Mucosa of descending colon (tissue), 3 donors: ENCODE data around the gene VWC2. TPM values are rescaled to one million over a fixed set of nuclear protein-coding genes. Genes with fewer than 3 reads are reported as not detected.

Experiments
- ATAC-seq: fragments of 200-7000 bp; cut with Tn5 transposase; one replicate; pipeline ENCODE4 v1.9.1; 2020; ENCODE audit warnings: mild to moderate bottlenecking, moderate library complexity
- DNase-seq, 3 donors: peaks; one replicate each; pipeline ENCODE4 v3.0.0-alpha.2; 2020
- H3K36me3 ChIP-seq: fragments of 200-600 bp; one replicate; pipeline ENCODE4 v1.8.0; 2021; ENCODE audit warnings: low read depth, mild to moderate bottlenecking
- H3K4me1 ChIP-seq: fragments of 200-600 bp; one replicate; pipeline ENCODE4 v1.8.0; 2021; ENCODE audit warnings: low read depth, mild to moderate bottlenecking
- H3K4me3 ChIP-seq: fragments of 200-600 bp; one replicate; pipeline ENCODE4 v1.8.0; 2021; ENCODE audit warnings: mild to moderate bottlenecking
- H3K9me3 ChIP-seq: fragments of 200-600 bp; one replicate; pipeline ENCODE4 v1.8.0; 2021; ENCODE audit warnings: mild to moderate bottlenecking
- CTCF ChIP-seq: fragments of 200-600 bp; IDR thresholded peaks from one replicate; pipeline ENCODE4 v1.8.0; 2022; ENCODE audit warnings: antibody characterized with exemption, mild to moderate bottlenecking
- intact Hi-C, 2 donors: fragments of 100-400 bp; cut with DNase I in 1 of 2; cut with micrococcal nuclease in 1 of 2; formaldehyde crosslinking; loops; one replicate each; pipeline versions ENCODE4 v1.11.0 to v1.11.1; 2022; cut with DNase I, micrococcal nuclease
- total RNA-seq, 3 donors: library from RNA; stranded (reverse); fragmentation: NEBNext Ultra II Directional in 2 of 3; extraction: Animal tissue kit (Norgen Biotek cat#: 25700) in 2 of 3; gene quantifications; one replicate each; pipeline versions ENCODE4 v1.2.1 to v1.2.4, GENCODE V29; 2021 to 2023
- donor health status: DM: no; HTN: no; CAD: no; lungs with moderate emphysema.
- donor health status: DM: no; HTN: no; CAD: no.
- donor health status: DM: no; HTN: yes; CAD: no.

Gene VWC2
- total RNA-seq, 3 donors from 2014 or later: 0.06 to 0.17 (median 0.14) TPM

- no peak for ATAC-seq
- intact Hi-C loops: no loop called here
- Histone ChIP-seq H3K4me1 (no peaks in the 10 kb centered on the region), H3K4me3 (no peak overlapping the region), H3K36me3 (no peaks in the 10 kb centered on the region), H3K9me3 (no peaks in the 10 kb centered on the region)
- DNase-seq: no peak
- no peak for TF ChIP-seq CTCF
Measured at GRCh38 chr7:49812534-49812933, 39.1 kb downstream of the VWC2 start.

GRCh38 chr7:49817279-49817678 lies 43.8 kb downstream of the VWC2 start:
- DNase-seq: no peak
- Histone ChIP-seq H3K36me3 (no peaks in the 10 kb centered on the region), H3K4me1 (no peaks in the 10 kb centered on the region), H3K9me3 (no peaks in the 10 kb centered on the region), H3K4me3 (no peak overlapping the region)
- intact Hi-C loops: no loop called here
- no peak for TF ChIP-seq CTCF
- no peak for ATAC-seq

GRCh38 chr7:49821181-49821580 lies 47.7 kb downstream of the VWC2 start:
- no peak for ATAC-seq
- no peak for DNase-seq
- no peak overlapping the region for H3K4me3 ChIP-seq
- intact Hi-C loops: no loop called here
- no peaks in the 10 kb centered on the region for H3K9me3 ChIP-seq
- no peaks in the 10 kb centered on the region for H3K36me3 ChIP-seq
- no peaks in the 10 kb centered on the region for H3K4me1 ChIP-seq
- TF ChIP-seq CTCF: no peak

GRCh38 chr7:49822856-49823255 lies 49.4 kb downstream of the VWC2 start:
- Histone ChIP-seq H3K36me3 (no peaks in the 10 kb centered on the region), H3K4me1 (no peaks in the 10 kb centered on the region), H3K9me3 (no peaks in the 10 kb centered on the region), H3K4me3 (no peak overlapping the region)
- ATAC-seq: no peak
- TF ChIP-seq CTCF: no peak
- intact Hi-C loops: no loop called here
- no peak for DNase-seq

GRCh38 chr7:49823566-49823965 lies 50.1 kb downstream of the VWC2 start:
- no peak for TF ChIP-seq CTCF
- no peak overlapping the region for H3K4me3 ChIP-seq
- ATAC-seq: no peak
- H3K4me1 ChIP-seq: no peaks in the 10 kb centered on the region
- intact Hi-C loops: no loop called here
- no peaks in the 10 kb centered on the region for H3K9me3 ChIP-seq
- no peaks in the 10 kb centered on the region for H3K36me3 ChIP-seq
- no peak for DNase-seq

- no peak for DNase-seq
- no peaks in the 10 kb centered on the region for H3K36me3 ChIP-seq
Measured at GRCh38 chr7:49839863-49840645, 66.6 kb downstream of the VWC2 start.

More at GRCh38 chr7:49839863-49840645, 66.6 kb downstream of the VWC2 start:
- no peaks in the 10 kb centered on the region for H3K4me1 ChIP-seq
- no peak for TF ChIP-seq CTCF
- H3K9me3 ChIP-seq: no peaks in the 10 kb centered on the region
- intact Hi-C loops: no loop called here
- ATAC-seq: no peak
- no peak overlapping the region for H3K4me3 ChIP-seq
